HUES64 (cell line): ENCODE results near the gene RCSD1.

ENCODE experiments used
- H3K27ac ChIP-seq: 2 replicates; pipeline ENCODE4 v1.7.0; 2013; ENCODE audit warnings: low read depth, low read length, inconsistent platforms
- H3K27me3 ChIP-seq: 2 replicates; pipeline ENCODE4 v1.6.1; 2013; ENCODE audit warnings: mild to moderate bottlenecking, low read length; ENCODE audit not compliant: insufficient read depth
- H3K36me3 ChIP-seq: 2 replicates; pipeline ENCODE4 v1.6.1; 2013; ENCODE audit warnings: mild to moderate bottlenecking, low read length; ENCODE audit not compliant: insufficient read depth
- H3K4me1 ChIP-seq: 2 replicates; pipeline ENCODE4 v1.6.1; 2013; ENCODE audit warnings: mild to moderate bottlenecking, low read length, moderate library complexity; ENCODE audit not compliant: insufficient read depth
- H3K4me3 ChIP-seq: 2 replicates; pipeline ENCODE4 v1.5.1; 2013; ENCODE audit warnings: mild to moderate bottlenecking, low read length, moderate library complexity
- H3K9ac ChIP-seq: 2 replicates; pipeline ENCODE4 v1.6.1; 2013; ENCODE audit warnings: mild to moderate bottlenecking, low read depth, low read length
- H3K9me3 ChIP-seq: 2 replicates; pipeline ENCODE4 v1.6.1; 2013; ENCODE audit warnings: low read depth, low read length; ENCODE audit not compliant: insufficient read depth
- WGBS: fragments of 150-250, 120-280 bp; methylation state at CpG from one replicate; pipeline ENCODE4 v1.1.7; 2013; ENCODE audit warnings: missing lambda C conversion rate; 5-methylcytosine and 5-hydroxymethylcytosine counted together

The RCSD1 gene

GRCh38 chr1:167645140-167645541, 15.1 kb downstream of the RCSD1 start:
- no peak overlapping the region for H3K27ac ChIP-seq
- no peak overlapping the region for H3K4me3 ChIP-seq
- no peaks in the 10 kb centered on the region for H3K27me3 ChIP-seq
- H3K4me1 ChIP-seq, result no peaks in the 10 kb centered on the region
- H3K9me3 ChIP-seq, result no peaks in the 10 kb centered on the region
- H3K9ac ChIP-seq, result no peak overlapping the region
- WGBS, result 82% methylated on average over 2 of the region's 3 CpGs
- H3K36me3 ChIP-seq, result no peaks in the 10 kb centered on the region

GRCh38 chr1:167645625-167646414, 15.8 kb downstream of the RCSD1 start:
- H3K4me1 ChIP-seq, result no peaks in the 10 kb centered on the region; the same call in 1 of the 2 replicates
- no peaks in the 10 kb centered on the region for H3K36me3 ChIP-seq
- H3K4me3 ChIP-seq, result no peak overlapping the region
- WGBS, result 86% methylated on average over 15 of the region's 15 CpGs
- H3K27ac ChIP-seq, result no peak overlapping the region
- H3K27me3 ChIP-seq, result no peaks in the 10 kb centered on the region
- H3K9me3 ChIP-seq, result no peaks in the 10 kb centered on the region
- no peak overlapping the region for H3K9ac ChIP-seq

- no peak overlapping the region for H3K27ac ChIP-seq
- no peak overlapping the region for H3K9ac ChIP-seq
- no peaks in the 10 kb centered on the region for H3K9me3 ChIP-seq
- H3K4me1 ChIP-seq, result no peaks in the 10 kb centered on the region; the same call in 1 of the 2 replicates
- 92% methylated on average over 5 of the region's 5 CpGs for WGBS
- no peaks in the 10 kb centered on the region for H3K27me3 ChIP-seq
- H3K36me3 ChIP-seq, result no peaks in the 10 kb centered on the region
- no peak overlapping the region for H3K4me3 ChIP-seq
These were observed 18.3 kb downstream of the RCSD1 start for GRCh38 chr1:167648252-167648849.

GRCh38 chr1:167648978-167649744, 19.1 kb downstream of the RCSD1 start:
- H3K27me3 ChIP-seq, result no peaks in the 10 kb centered on the region
- no peak overlapping the region for H3K27ac ChIP-seq
- H3K4me1 ChIP-seq, result no peaks in the 10 kb centered on the region; the same call in 1 of the 2 replicates
- no peaks in the 10 kb centered on the region for H3K36me3 ChIP-seq
- no peak overlapping the region for H3K9ac ChIP-seq
- H3K9me3 ChIP-seq, result no peaks in the 10 kb centered on the region
- WGBS, result 94% methylated on average over 8 of the region's 8 CpGs
- no peak overlapping the region for H3K4me3 ChIP-seq

GRCh38 chr1:167650269-167651160, 20.5 kb downstream of the RCSD1 start:
- H3K4me3 ChIP-seq, result no peak overlapping the region
- H3K4me1 ChIP-seq, result no peaks in the 10 kb centered on the region; the same call in 1 of the 2 replicates
- 82% methylated on average over 16 of the region's 16 CpGs for WGBS
- no peaks in the 10 kb centered on the region for H3K9me3 ChIP-seq
- no peak overlapping the region for H3K27ac ChIP-seq
- H3K27me3 ChIP-seq, result no peaks in the 10 kb centered on the region
- H3K9ac ChIP-seq, result no peak overlapping the region
- no peaks in the 10 kb centered on the region for H3K36me3 ChIP-seq

- Histone ChIP-seq H3K27ac (no peak overlapping the region), H3K9ac (no peak overlapping the region), H3K36me3 (no peaks in the 10 kb centered on the region), H3K9me3 (no peaks in the 10 kb centered on the region), H3K4me1 (no peaks in the 10 kb centered on the region; the same call in 1 of the 2 replicates), H3K4me3 (no peak overlapping the region), H3K27me3 (no peaks in the 10 kb centered on the region)
- WGBS, result 94% methylated on average over 7 of the region's 7 CpGs
These were observed 21.2 kb downstream of the RCSD1 start for GRCh38 chr1:167651161-167651693.

- H3K4me3 ChIP-seq, result no peak overlapping the region
- WGBS, result 87% methylated on average over 7 of the region's 7 CpGs
- no peak overlapping the region for H3K27ac ChIP-seq
- no peaks in the 10 kb centered on the region; the same call in 1 of the 2 replicates for H3K4me1 ChIP-seq
- no peaks in the 10 kb centered on the region for H3K9me3 ChIP-seq
- no peaks in the 10 kb centered on the region for H3K36me3 ChIP-seq
- H3K27me3 ChIP-seq, result no peaks in the 10 kb centered on the region
- H3K9ac ChIP-seq, result no peak overlapping the region
These were observed 25.0 kb downstream of the RCSD1 start for GRCh38 chr1:167654975-167655575.

GRCh38 chr1:167656657-167657056, 26.6 kb downstream of the RCSD1 start:
- Histone ChIP-seq H3K4me3 (no peak overlapping the region), H3K36me3 (no peaks in the 10 kb centered on the region), H3K4me1 (no peaks in the 10 kb centered on the region), H3K9ac (no peak overlapping the region), H3K27me3 (no peaks in the 10 kb centered on the region), H3K9me3 (no peaks in the 10 kb centered on the region), H3K27ac (no peak overlapping the region)
- WGBS, result 85% methylated on average over 2 of the region's 2 CpGs

- Histone ChIP-seq H3K9ac (no peak overlapping the region), H3K9me3 (no peaks in the 10 kb centered on the region), H3K4me3 (no peak overlapping the region), H3K27me3 (no peaks in the 10 kb centered on the region), H3K4me1 (peaks cover 7% of the 10 kb centered on the region; the same call in 1 of the 2 replicates), H3K36me3 (no peaks in the 10 kb centered on the region), H3K27ac (no peak overlapping the region)
- 95% methylated on average over 7 of the region's 10 CpGs for WGBS
These were observed 28.7 kb downstream of the RCSD1 start for GRCh38 chr1:167658574-167659328.
